Measurements from ENCODE around the gene CNN2. TPM values are rescaled to one million over a fixed set of nuclear protein-coding genes. Genes with fewer than 3 reads are reported as not detected.

CNN2 gene
- total and polyA plus RNA-seq, 2 donors (not counting 1 experiment from before 2014, with no cell fraction given) = 198 to 301 TPM

DNA sequence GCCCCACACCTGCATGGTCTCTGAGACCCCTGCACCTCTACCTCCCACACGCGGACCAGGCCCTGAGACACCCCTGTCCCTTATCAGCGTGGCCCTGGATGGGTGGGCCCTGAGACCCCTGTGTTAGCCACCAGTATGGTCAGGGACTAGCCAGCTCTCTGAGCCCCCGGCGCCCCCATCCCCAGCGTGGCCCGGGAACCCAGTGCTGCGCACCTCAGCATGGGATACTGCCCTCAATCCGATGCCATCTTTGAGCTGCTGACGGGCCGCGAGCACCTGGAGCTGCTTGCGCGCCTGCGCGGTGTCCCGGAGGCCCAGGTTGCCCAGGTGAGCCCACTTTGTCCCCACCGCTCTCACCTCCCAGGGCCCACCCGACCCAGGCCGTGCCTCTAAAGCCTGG is 35.6 kb downstream of the CNN2 start:
- no peaks in the 10 kb centered on the region for H3K9me3 Mint-ChIP-seq (ENCODE audit: insufficient read depth)
- ATAC-seq (ENCODE audit: low read depth) (no peak), DNase-seq (no peak)
- Histone ChIP-seq H3K4me2 (replicated peaks; ENCODE audit: low read depth, low read length, poor library complexity, severe bottlenecking) (no peak overlapping the region), H3K4me1 (ENCODE audit: control insufficient read depth in 2 of 2, insufficient read depth in 2 of 2, low read length in 2 of 2) (peaks cover 25 to 53% of the 10 kb centered on the region in 2 donors), H3K9ac (ENCODE audit: low read length) (no peak overlapping the region), H3K27ac (ENCODE audit: low read length in 2 of 2) (no peak overlapping the region), H2AFZ (ENCODE audit: insufficient read depth, low read depth, low read length, poor library complexity, severe bottlenecking) (no peak overlapping the region), H3K4me3 (ENCODE audit: control extremely low read depth in 1 of 5, extremely low read depth in 1 of 5, insufficient read depth in 1 of 5, low read depth in 2 of 5, low read length in 4 of 5) (no peak overlapping the region), H3K27me3 (replicated peaks in 1 of 4; ENCODE audit: control extremely low read depth in 1 of 4, control insufficient read depth in 3 of 4, insufficient read depth in 4 of 4, low read length in 3 of 4) (no peaks in the 10 kb centered on the region), H3K36me3 (replicated peaks in 1 of 2; ENCODE audit: control extremely low read depth in 1 of 2, control insufficient read depth in 1 of 2, extremely low read depth in 1 of 2, insufficient read depth in 2 of 2, low read length in 1 of 2) (peaks cover 6 to 34% of the 10 kb centered on the region in 2 experiments), H3K9me3 (ENCODE audit: control extremely low read depth in 1 of 3, control insufficient read depth in 2 of 3, insufficient read depth in 1 of 3, low read length in 2 of 3) (peaks cover 1 to 56% (median 20%) of the 10 kb centered on the region in 3 donors), H3K79me2 (ENCODE audit: control insufficient read depth, insufficient read depth, low read length) (peaks cover 7% of the 10 kb centered on the region), H4K20me1 (ENCODE audit: control insufficient read depth, insufficient read depth, low read length, poor library complexity, severe bottlenecking) (peaks cover 28% of the 10 kb centered on the region)
- H3K4me3 Mint-ChIP-seq = no peak overlapping the region
- H3K27me3 Mint-ChIP-seq = no peaks in the 10 kb centered on the region
- WGBS (ENCODE audit: insufficient coverage) = 97% methylated on average over 20 of the region's 20 CpGs
- ChIA-PET POLR2A (interaction anchor here (0.6 to 1.2 kb wide), 3 partner anchors 15 to 21 kb away, joined by 3 to 5 read pairs (median 4); no protein-coding TSS in a partner anchor), CTCF (no interaction called here)
- no peak overlapping the region for H3K27ac Mint-ChIP-seq
- intact Hi-C loops (cut with micrococcal nuclease) = loop anchor here (10.0 kb wide), 1 partner anchor 137 kb away; the partner anchor contains the start of gene ARID3A
- TF ChIP-seq, protein P1, sequence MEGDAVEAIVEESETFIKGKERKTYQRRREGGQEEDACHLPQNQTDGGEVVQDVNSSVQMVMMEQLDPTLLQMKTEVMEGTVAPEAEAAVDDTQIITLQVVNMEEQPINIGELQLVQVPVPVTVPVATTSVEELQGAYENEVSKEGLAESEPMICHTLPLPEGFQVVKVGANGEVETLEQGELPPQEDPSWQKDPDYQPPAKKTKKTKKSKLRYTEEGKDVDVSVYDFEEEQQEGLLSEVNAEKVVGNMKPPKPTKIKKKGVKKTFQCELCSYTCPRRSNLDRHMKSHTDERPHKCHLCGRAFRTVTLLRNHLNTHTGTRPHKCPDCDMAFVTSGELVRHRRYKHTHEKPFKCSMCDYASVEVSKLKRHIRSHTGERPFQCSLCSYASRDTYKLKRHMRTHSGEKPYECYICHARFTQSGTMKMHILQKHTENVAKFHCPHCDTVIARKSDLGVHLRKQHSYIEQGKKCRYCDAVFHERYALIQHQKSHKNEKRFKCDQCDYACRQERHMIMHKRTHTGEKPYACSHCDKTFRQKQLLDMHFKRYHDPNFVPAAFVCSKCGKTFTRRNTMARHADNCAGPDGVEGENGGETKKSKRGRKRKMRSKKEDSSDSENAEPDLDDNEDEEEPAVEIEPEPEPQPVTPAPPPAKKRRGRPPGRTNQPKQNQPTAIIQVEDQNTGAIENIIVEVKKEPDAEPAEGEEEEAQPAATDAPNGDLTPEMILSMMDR (IDR thresholded peaks at IDR 0.05) = no peak
- no peak for TF ChIP-seq EZH2 (IDR thresholded peaks at IDR 0.05; ENCODE audit: borderline replicate concordance, insufficient read depth, low read depth, low read length, poor library complexity, severe bottlenecking)
- peaks cover 37% of the 10 kb centered on the region for H3K4me1 Mint-ChIP-seq

DNA sequence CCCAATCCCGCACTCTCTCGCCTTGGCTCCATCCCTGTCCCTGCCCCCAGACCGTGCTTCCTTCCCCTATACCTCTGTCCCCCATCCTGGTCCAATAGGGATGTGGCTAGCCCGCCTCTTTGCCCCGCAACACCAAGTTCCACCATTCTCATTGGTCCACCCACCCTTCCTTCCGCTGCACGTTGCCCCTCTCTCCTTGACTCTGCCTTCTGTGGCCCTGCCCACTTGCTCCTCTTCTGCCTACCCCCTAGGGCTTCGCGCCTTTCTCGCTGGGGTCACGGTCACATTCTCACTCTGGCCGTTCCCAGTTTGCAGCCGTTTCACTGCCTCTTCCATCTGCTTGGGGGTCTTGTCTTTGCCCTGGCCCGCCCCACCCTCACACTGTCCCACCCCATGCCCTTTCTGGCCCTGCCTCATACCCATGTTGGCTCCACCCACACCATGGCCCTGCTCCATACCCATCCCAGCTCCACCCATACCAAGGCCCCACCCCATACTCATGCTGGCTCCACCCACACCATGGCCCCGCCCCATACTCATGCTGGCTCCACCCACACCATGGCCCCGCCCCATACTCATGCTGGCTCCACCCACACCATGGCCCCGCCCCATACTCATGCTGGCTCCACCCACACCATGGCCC is 36.1 kb downstream of the CNN2 start:
- H2AFZ ChIP-seq (ENCODE audit: insufficient read depth, low read depth, low read length, poor library complexity, severe bottlenecking) = no peak overlapping the region
- Mint-ChIP-seq H3K4me1 (peaks cover 31% of the 10 kb centered on the region), H3K9me3 (ENCODE audit: insufficient read depth) (no peaks in the 10 kb centered on the region), H3K4me3 (no peak overlapping the region), H3K27me3 (no peaks in the 10 kb centered on the region), H3K27ac (no peak overlapping the region)
- H3K4me2 ChIP-seq (replicated peaks; ENCODE audit: low read depth, low read length, poor library complexity, severe bottlenecking) = no peak overlapping the region
- no peak overlapping the region for H3K9ac ChIP-seq (ENCODE audit: low read length)
- no peak for TF ChIP-seq EZH2 (IDR thresholded peaks at IDR 0.05; ENCODE audit: borderline replicate concordance, insufficient read depth, low read depth, low read length, poor library complexity, severe bottlenecking)
- TF ChIP-seq, protein P1 (IDR thresholded peaks at IDR 0.05) = no peak
- 97% methylated on average over 14 of the region's 17 CpGs for WGBS (ENCODE audit: insufficient coverage)
- H3K4me3 ChIP-seq (ENCODE audit: control extremely low read depth in 1 of 5, extremely low read depth in 1 of 5, insufficient read depth in 1 of 5, low read depth in 2 of 5, low read length in 4 of 5) = no peak overlapping the region
- H3K27me3 ChIP-seq (replicated peaks in 1 of 4; ENCODE audit: control extremely low read depth in 1 of 4, control insufficient read depth in 3 of 4, insufficient read depth in 4 of 4, low read length in 3 of 4) = no peaks in the 10 kb centered on the region
- ATAC-seq (ENCODE audit: low read depth) (no peak), DNase-seq (no peak)
- CTCF ChIA-PET = no interaction called here
- intact Hi-C loops (cut with micrococcal nuclease) = loop anchor here (10.0 kb wide), 1 partner anchor 138 kb away; the partner anchor contains the start of gene ARID3A
- H4K20me1 ChIP-seq (ENCODE audit: control insufficient read depth, insufficient read depth, low read length, poor library complexity, severe bottlenecking) = peaks cover 30% of the 10 kb centered on the region
- H3K9me3 ChIP-seq (ENCODE audit: control extremely low read depth in 1 of 3, control insufficient read depth in 2 of 3, insufficient read depth in 1 of 3, low read length in 2 of 3) = peaks cover 0 to 51% (median 15%) of the 10 kb centered on the region in 3 donors
- no peak overlapping the region for H3K27ac ChIP-seq (ENCODE audit: low read length in 2 of 2)
- POLR2A ChIA-PET = interaction anchor here (0.6 to 0.8 kb wide), 2 partner anchors 16 to 19 kb away, joined by 3 to 5 read pairs; no protein-coding TSS in a partner anchor
- H3K79me2 ChIP-seq (ENCODE audit: control insufficient read depth, insufficient read depth, low read length) = peaks cover 9% of the 10 kb centered on the region
- H3K4me1 ChIP-seq (ENCODE audit: control insufficient read depth in 2 of 2, insufficient read depth in 2 of 2, low read length in 2 of 2) = peaks cover 25 to 48% of the 10 kb centered on the region in 2 donors
- H3K36me3 ChIP-seq (replicated peaks in 1 of 2; ENCODE audit: control extremely low read depth in 1 of 2, control insufficient read depth in 1 of 2, extremely low read depth in 1 of 2, insufficient read depth in 2 of 2, low read length in 1 of 2) = peaks cover 2 to 29% of the 10 kb centered on the region in 2 experiments

Data from B cell (primary cell).